Body of pancreas (tissue), 4 donors: ENCODE data around the gene PLA2R1. TPM values are rescaled to one million over a fixed set of nuclear protein-coding genes. Genes with fewer than 3 reads are reported as not detected.

Experiments used
- ATAC-seq: fragments of 150-250 bp; one replicate; pipeline ENCODE4 v1.9.1; 2016
- DNase-seq, 4 donors: peaks; one replicate each; pipeline ENCODE4 v3.0.0-alpha.2; 2019
- H3K27ac ChIP-seq, 4 donors: fragments of 200-600 bp; sonication (generic); 1 replicate in 3 of 4; 2 replicates in 1 of 4; pipeline versions ENCODE4 v1.5.1 to v1.6.1; 2016 to 2019; ENCODE audit warnings: mild to moderate bottlenecking in 1 of 4, mixed read lengths in 1 of 4, moderate library complexity in 1 of 4
- H3K27me3 ChIP-seq, 2 donors: fragments of 200-600 bp; sonication (generic); one replicate each; pipeline ENCODE4 v1.6.0; 2016; ENCODE audit warnings: mild to moderate bottlenecking in 1 of 2
- H3K36me3 ChIP-seq, 2 donors: fragments of 200-600 bp; sonication (generic); replicated peaks in 1 of 2; 2 replicates each; pipeline ENCODE4 v1.5.1; 2016; ENCODE audit warnings: low read depth in 2 of 2; ENCODE audit not compliant: insufficient read depth in 1 of 2
- H3K4me1 ChIP-seq: fragments of 200-600 bp; sonication (generic); one replicate; pipeline ENCODE4 v1.6.0; 2016
- H3K4me3 ChIP-seq, 2 donors: fragments of 200-600 bp; sonication (generic); 1 replicate in 1 of 2; 2 replicates in 1 of 2; pipeline ENCODE4 v1.5.1; 2016 to 2019
- H3K9me3 ChIP-seq, 3 donors: fragments of 200-600 bp; sonication (generic); 1 replicate in 2 of 3; 2 replicates in 1 of 3; pipeline ENCODE4 v1.5.1; 2016
- POLR2A ChIP-seq, 3 donors: fragments of 450-650 bp; IDR thresholded peaks; one replicate each; pipeline ENCODE4 v1.6.1; 2016; ENCODE audit warnings: antibody characterized with exemption in 3 of 3, mild to moderate bottlenecking in 2 of 3
- WGBS, 2 donors: methylation state at CpG; one replicate each; pipeline ENCODE4 v1.1.5; 2017; 5-methylcytosine and 5-hydroxymethylcytosine counted together
- intact Hi-C: fragments of 100-400 bp; cut with DNase I; formaldehyde crosslinking; loops from one replicate; pipeline ENCODE4 v1.15.1; 2023
- total RNA-seq, 2 donors: library from RNA; depleted of rRNA; stranded (reverse); fragments of >200 nt; gene quantifications; one replicate each; pipeline ENCODE4 v1.1.0, GENCODE V29; 2016
- TF ChIP-seq, protein P1 (sequence below), 7 experiments: fragments of 450-650 bp in 4 of 7; fragments of 200-600 bp in 3 of 7; sonication (generic) in 3 of 7; IDR thresholded peaks; one replicate each; pipeline ENCODE4 v1.5.1; 2016 to 2019; ENCODE audit warnings: antibody characterized with exemption in 7 of 7

The PLA2R1 gene
- total RNA-seq, 2 donors from 2014 or later: 1.3 to 2.1 TPM

GRCh38 chr2:160064916-160065315, 2.5 kb upstream of the PLA2R1 start:
- Histone ChIP-seq H3K27me3 (no peaks in the 10 kb centered on the region), H3K4me3 (no peak overlapping the region), H3K4me1 (peaks cover 7% of the 10 kb centered on the region), H3K36me3 (no peaks in the 10 kb centered on the region), H3K9me3 (no peaks in the 10 kb centered on the region), H3K27ac (no peak overlapping the region)
- intact Hi-C loops: no loop called here
- ATAC-seq (no peak), DNase-seq (no peak)
- TF ChIP-seq POLR2A (IDR thresholded peaks at IDR 0.05): no peak
- TF ChIP-seq, protein P1, sequence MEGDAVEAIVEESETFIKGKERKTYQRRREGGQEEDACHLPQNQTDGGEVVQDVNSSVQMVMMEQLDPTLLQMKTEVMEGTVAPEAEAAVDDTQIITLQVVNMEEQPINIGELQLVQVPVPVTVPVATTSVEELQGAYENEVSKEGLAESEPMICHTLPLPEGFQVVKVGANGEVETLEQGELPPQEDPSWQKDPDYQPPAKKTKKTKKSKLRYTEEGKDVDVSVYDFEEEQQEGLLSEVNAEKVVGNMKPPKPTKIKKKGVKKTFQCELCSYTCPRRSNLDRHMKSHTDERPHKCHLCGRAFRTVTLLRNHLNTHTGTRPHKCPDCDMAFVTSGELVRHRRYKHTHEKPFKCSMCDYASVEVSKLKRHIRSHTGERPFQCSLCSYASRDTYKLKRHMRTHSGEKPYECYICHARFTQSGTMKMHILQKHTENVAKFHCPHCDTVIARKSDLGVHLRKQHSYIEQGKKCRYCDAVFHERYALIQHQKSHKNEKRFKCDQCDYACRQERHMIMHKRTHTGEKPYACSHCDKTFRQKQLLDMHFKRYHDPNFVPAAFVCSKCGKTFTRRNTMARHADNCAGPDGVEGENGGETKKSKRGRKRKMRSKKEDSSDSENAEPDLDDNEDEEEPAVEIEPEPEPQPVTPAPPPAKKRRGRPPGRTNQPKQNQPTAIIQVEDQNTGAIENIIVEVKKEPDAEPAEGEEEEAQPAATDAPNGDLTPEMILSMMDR (IDR thresholded peaks at IDR 0.05): no peak
- WGBS, 2 donors: 92 to 100% methylated on average over 1 of the region's 1 CpG

DNA sequence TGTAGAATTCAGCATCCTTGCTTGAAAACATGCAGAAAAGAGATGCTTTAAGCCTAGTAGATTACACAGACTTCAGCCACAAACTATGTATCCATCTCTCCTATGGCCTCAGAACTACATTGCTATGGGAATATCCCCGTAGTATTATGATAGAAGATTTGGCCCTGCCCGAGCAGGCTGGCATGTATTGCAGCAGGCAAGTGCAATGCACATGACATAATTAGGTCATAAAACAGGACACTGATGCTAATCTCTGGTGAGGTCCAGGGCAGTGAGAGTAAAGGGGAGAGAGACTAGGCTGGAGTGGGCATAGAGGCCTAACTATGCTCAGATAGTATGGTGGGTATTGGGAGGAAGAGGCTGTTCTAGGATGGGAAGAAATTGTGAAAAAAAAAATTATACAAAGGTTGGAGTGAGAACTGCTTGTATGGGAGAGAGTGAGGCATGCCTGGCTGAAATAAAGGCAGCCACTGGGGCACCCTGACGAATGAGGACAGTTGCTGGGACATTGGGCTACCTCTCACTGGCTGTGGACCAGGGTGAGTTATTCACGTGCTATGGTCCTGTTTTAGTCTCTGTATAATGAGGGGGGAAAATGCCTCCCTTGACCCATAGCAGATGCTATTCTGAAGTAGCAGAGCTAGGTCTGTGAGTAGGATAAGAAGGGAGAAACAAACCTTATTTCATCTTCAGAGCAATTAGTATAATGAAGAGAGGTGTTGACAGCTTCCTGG, 1.6 kb upstream of the PLA2R1 start:
- Histone ChIP-seq H3K4me1 (peaks cover 7% of the 10 kb centered on the region), H3K4me3 (no peak overlapping the region), H3K9me3 (no peaks in the 10 kb centered on the region), H3K27ac (no peak overlapping the region), H3K27me3 (no peaks in the 10 kb centered on the region), H3K36me3 (no peaks in the 10 kb centered on the region)
- intact Hi-C loops: no loop called here
- TF ChIP-seq, protein P1 (IDR thresholded peaks at IDR 0.05): no peak
- TF ChIP-seq POLR2A (IDR thresholded peaks at IDR 0.05): no peak
- 70 to 78% methylated on average over 4 of the region's 4 CpGs for WGBS, 2 donors
- no peak for ATAC-seq
- no peak for DNase-seq

GRCh38 chr2:160063271-160063670, 856 bp upstream of the PLA2R1 start:
- Histone ChIP-seq H3K9me3 (no peaks in the 10 kb centered on the region), H3K36me3 (no peaks in the 10 kb centered on the region), H3K27ac (no peak overlapping the region), H3K4me1 (peaks cover 7% of the 10 kb centered on the region), H3K27me3 (no peaks in the 10 kb centered on the region), H3K4me3 (no peak overlapping the region)
- ATAC-seq: peak; percentile 14
- no peak for TF ChIP-seq POLR2A (IDR thresholded peaks at IDR 0.05)
- TF ChIP-seq, protein P1 (IDR thresholded peaks at IDR 0.05): no peak
- intact Hi-C loops: no loop called here
- no peak for DNase-seq
- WGBS, 2 donors: 42 to 52% methylated on average over 5 of the region's 5 CpGs

GRCh38 chr2:160061944-160062291, 497 bp downstream of the PLA2R1 start:
- peak; percentile 24 for ATAC-seq
- TF ChIP-seq, protein P1 (IDR thresholded peaks at IDR 0.05): no peak
- no peak for TF ChIP-seq POLR2A (IDR thresholded peaks at IDR 0.05)
- WGBS, 2 donors: 0 to 3% methylated on average over 17 to 25 of the region's 27 CpGs
- H3K27me3 ChIP-seq: no peaks in the 10 kb centered on the region
- H3K4me3 ChIP-seq: peak overlapping the region; percentile 33 to 37
- peaks cover 7% of the 10 kb centered on the region for H3K4me1 ChIP-seq
- intact Hi-C loops: no loop called here
- DNase-seq: peak in 2 of 4 donors; percentile 9 to 15
- no peaks in the 10 kb centered on the region for H3K9me3 ChIP-seq
- H3K36me3 ChIP-seq: no peaks in the 10 kb centered on the region
- no peak overlapping the region for H3K27ac ChIP-seq

DNA sequence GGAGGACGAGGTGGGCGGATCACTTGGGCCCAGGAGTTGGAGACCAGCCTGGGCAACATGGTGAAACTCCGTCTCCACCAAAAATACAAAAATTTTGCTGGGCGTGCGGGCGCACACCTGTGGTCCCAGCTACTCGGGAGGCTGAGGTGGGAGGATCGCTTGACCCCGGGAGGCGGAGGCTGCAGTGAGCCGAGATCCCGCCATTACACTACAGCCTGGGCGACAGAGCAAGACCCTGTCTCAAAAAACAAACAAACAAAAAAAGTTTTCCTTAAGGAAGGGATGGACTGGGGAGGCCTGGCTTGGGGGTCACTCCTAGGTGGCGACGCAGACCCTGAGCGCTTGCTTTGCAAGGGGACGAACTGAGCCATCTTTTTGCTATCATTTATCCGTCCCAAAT, 882 bp downstream of the PLA2R1 start:
- intact Hi-C loops: no loop called here
- Histone ChIP-seq H3K36me3 (no peaks in the 10 kb centered on the region), H3K4me1 (peaks cover 7% of the 10 kb centered on the region), H3K9me3 (no peaks in the 10 kb centered on the region), H3K27ac (no peak overlapping the region), H3K27me3 (no peaks in the 10 kb centered on the region), H3K4me3 (peak overlapping the region in 1 of 2 donors; percentile 33)
- WGBS, 2 donors: 71 to 75% methylated on average over 15 to 16 of the region's 18 CpGs
- TF ChIP-seq POLR2A (IDR thresholded peaks at IDR 0.05): no peak
- TF ChIP-seq, protein P1 (IDR thresholded peaks at IDR 0.05): no peak
- DNase-seq: no peak
- no peak for ATAC-seq
